Calu3 (cell line): ENCODE data around the gene TSPAN9. TPM values are rescaled to one million over a fixed set of nuclear protein-coding genes. Genes with fewer than 3 reads are reported as not detected.

Experiments used
- BruUV-seq: library from RNA; stranded (reverse); fragments of 400-500 nt; replicated peaks from 2 replicates; lab custom pipeline; 2021; lab: Mats Ljungman, UMichigan
- CTCF ChIA-PET: fragments of 300-600 bp; sonication (Branson Sonifier 250); formaldehyde crosslinking; loops from one replicate; lab custom pipeline; 2022; ENCODE audit warnings: antibody characterized with exemption; lab: Charles Lee
- DNase-seq: peaks from one replicate; pipeline ENCODE4 v3.0.0; 2022
- H3K27ac Mint-ChIP-seq: one replicate; pipeline ENCODE4 v1.8.0; 2022; ENCODE audit warnings: mixed read lengths; ENCODE audit not compliant: unreplicated experiment
- H3K27me3 Mint-ChIP-seq: one replicate; pipeline ENCODE4 v1.8.0; 2022; ENCODE audit warnings: mixed read lengths; ENCODE audit not compliant: unreplicated experiment
- H3K36me3 Mint-ChIP-seq: one replicate; pipeline ENCODE4 v1.8.0; 2022; ENCODE audit warnings: mild to moderate bottlenecking, moderate library complexity, mixed read lengths; ENCODE audit not compliant: insufficient read depth, unreplicated experiment
- H3K4me1 Mint-ChIP-seq: one replicate; pipeline ENCODE4 v1.8.0; 2022; ENCODE audit warnings: mild to moderate bottlenecking, low read depth, mixed read lengths; ENCODE audit not compliant: unreplicated experiment
- H3K4me3 Mint-ChIP-seq: one replicate; pipeline ENCODE4 v1.8.0; 2022; ENCODE audit warnings: mild to moderate bottlenecking, low read depth, moderate library complexity, mixed read lengths; ENCODE audit not compliant: unreplicated experiment
- H3K9me3 Mint-ChIP-seq: one replicate; pipeline ENCODE4 v1.8.0; 2022; ENCODE audit warnings: low read depth, mixed read lengths; ENCODE audit not compliant: unreplicated experiment
- CTCF ChIP-seq: fragments of 200-600 bp; IDR thresholded peaks from one replicate; pipeline ENCODE4 v1.8.0; 2022; ENCODE audit warnings: antibody characterized with exemption; ENCODE audit not compliant: unreplicated experiment
- intact Hi-C: fragments of 100-400 bp; cut with micrococcal nuclease; formaldehyde crosslinking; loops from one replicate; pipeline ENCODE4 v1.10.0; 2022; ENCODE audit not compliant: unreplicated experiment
- total RNA-seq: library from RNA; stranded (reverse); gene quantifications from 2 replicates; pipeline ENCODE4 v1.2.3, GENCODE V29; 2022

TSPAN9 gene
- total RNA-seq, 1 experiment from 2014 or later, result 6.0 TPM

GRCh38 chr12:3249081-3249800, 172.1 kb downstream of the TSPAN9 start:
- BruUV-seq, result no TSS peak
- Mint-ChIP-seq H3K36me3 (peaks cover 4% of the 10 kb centered on the region), H3K9me3 (no peaks in the 10 kb centered on the region), H3K4me1 (no peaks in the 10 kb centered on the region), H3K4me3 (no peak overlapping the region), H3K27ac (no peak overlapping the region), H3K27me3 (peaks cover 45% of the 10 kb centered on the region)
- intact Hi-C loops, result no loop called here
- CTCF ChIA-PET, result no interaction called here
- no peak for TF ChIP-seq CTCF
- no peak for DNase-seq

DNA sequence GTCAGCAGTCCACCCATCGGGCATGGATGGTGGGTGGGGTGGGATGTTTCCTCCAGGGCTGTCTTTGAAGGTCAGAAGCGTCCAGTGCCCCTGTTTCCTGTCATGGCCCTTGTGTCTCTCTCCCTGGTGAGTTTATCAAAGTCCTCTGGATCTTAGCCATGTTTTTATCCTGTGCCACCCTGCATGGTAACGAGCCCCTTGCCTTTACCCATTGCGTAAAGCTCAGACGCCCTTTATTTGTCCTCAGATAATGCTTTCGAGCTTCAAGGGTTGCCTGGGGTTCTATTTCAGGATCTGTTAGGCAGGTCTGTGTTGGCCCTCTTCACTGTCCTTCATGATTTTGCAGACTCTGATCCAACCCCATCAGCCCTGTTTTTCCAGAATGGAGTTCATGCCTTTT, 172.9 kb downstream of the TSPAN9 start:
- Mint-ChIP-seq H3K27me3 (peaks cover 45% of the 10 kb centered on the region), H3K27ac (no peak overlapping the region), H3K4me1 (no peaks in the 10 kb centered on the region), H3K36me3 (peaks cover 4% of the 10 kb centered on the region), H3K4me3 (no peak overlapping the region), H3K9me3 (no peaks in the 10 kb centered on the region)
- CTCF ChIA-PET, result no interaction called here
- intact Hi-C loops, result no loop called here
- no peak for DNase-seq
- no peak for TF ChIP-seq CTCF
- BruUV-seq, result no TSS peak

DNA sequence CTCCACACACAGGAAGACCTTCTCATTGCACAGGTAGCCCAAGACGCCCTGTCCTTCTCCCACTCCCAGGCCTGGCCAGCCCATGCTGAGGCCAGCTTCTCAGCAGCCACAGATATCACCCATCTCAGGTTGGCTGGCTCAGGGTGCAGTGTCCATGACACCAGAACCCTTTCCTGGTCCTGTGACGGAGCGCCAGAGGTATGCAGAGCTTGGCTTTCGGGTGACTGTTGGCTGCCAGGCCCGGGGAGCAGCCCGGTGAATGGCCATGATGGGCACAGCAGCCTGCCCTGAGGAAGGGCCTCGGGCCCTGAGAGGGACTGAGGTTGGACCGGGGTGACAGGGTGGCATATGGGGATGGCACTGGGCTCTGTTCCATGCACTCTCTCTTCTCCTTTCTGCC, 173.4 kb downstream of the TSPAN9 start:
- H3K27me3 Mint-ChIP-seq, result peaks cover 45% of the 10 kb centered on the region
- H3K27ac Mint-ChIP-seq, result no peak overlapping the region
- no TSS peak for BruUV-seq
- intact Hi-C loops, result no loop called here
- no peak for TF ChIP-seq CTCF
- no peaks in the 10 kb centered on the region for H3K9me3 Mint-ChIP-seq
- H3K4me1 Mint-ChIP-seq, result no peaks in the 10 kb centered on the region
- DNase-seq, result no peak
- CTCF ChIA-PET, result no interaction called here
- H3K4me3 Mint-ChIP-seq, result no peak overlapping the region
- H3K36me3 Mint-ChIP-seq, result peaks cover 4% of the 10 kb centered on the region

DNA sequence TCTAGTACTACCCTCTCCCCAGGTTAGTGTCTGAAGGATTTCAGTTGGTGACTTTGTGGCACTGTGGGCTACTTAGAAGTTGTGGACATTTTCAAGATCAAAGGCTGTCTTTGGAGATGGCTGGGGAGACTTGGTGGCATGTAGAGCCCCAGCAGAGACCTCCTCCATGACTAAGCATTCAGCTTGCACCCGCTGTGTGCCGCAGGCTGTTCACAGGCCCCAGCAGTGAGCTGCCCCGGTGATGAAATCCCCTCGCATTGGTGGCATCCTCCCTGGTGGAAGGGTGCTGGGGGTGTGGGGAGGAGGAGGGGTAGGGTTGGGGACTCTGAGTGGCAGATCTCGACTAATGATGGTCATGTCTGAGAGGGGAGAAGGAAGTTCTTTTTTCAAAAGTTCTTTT, 173.9 kb downstream of the TSPAN9 start:
- Mint-ChIP-seq H3K9me3 (no peaks in the 10 kb centered on the region), H3K36me3 (peaks cover 4% of the 10 kb centered on the region), H3K4me1 (no peaks in the 10 kb centered on the region), H3K27ac (no peak overlapping the region), H3K27me3 (peaks cover 45% of the 10 kb centered on the region), H3K4me3 (no peak overlapping the region)
- CTCF ChIA-PET, result no interaction called here
- BruUV-seq, result no TSS peak
- intact Hi-C loops, result no loop called here
- no peak for TF ChIP-seq CTCF
- no peak for DNase-seq
